IMR-90 (cell line): Measurements from ENCODE around the gene MUTYH. TPM values are rescaled to one million over a fixed set of nuclear protein-coding genes. Genes with fewer than 3 reads are reported as not detected.

Source experiments
- ATAC-seq: fragments of 200-7000 bp; cut with Tn5 transposase; 2 replicates; pipeline ENCODE4 v1.9.1; 2020; ENCODE audit warnings: low read depth, mild to moderate bottlenecking, moderate library complexity
- Bru-seq: library from RNA; stranded (reverse); fragments of 400-500 nt; gene quantifications from one replicate; lab custom pipeline; 2021; lab: Mats Ljungman, UMichigan
- BruChase-seq, 2 experiments: library from RNA; stranded (reverse); fragments of 400-500 nt; gene quantifications; one replicate each; lab custom pipeline; 2021; lab: Mats Ljungman, UMichigan
- BruUV-seq: library from RNA; stranded (reverse); fragments of 400-500 nt; replicated peaks from 2 replicates; lab custom pipeline; 2021; lab: Mats Ljungman, UMichigan
- CTCF ChIA-PET: fragments of 300-600 bp; formaldehyde crosslinking; extraction: SDS; loops from one replicate; lab custom pipeline; 2021; ENCODE audit warnings: antibody characterized with exemption; lab: Yijun Ruan, JAX
- POLR2A ChIA-PET: fragments of 300-600 bp; sonication (Branson Sonifier 250); formaldehyde crosslinking; loops from one replicate; lab custom pipeline; 2022; ENCODE audit warnings: antibody characterized with exemption; ENCODE audit not compliant: unreplicated experiment; lab: Charles Lee
- DNase-seq: peaks from one replicate; pipeline ENCODE4 v3.0.0; 2013
- H2AFZ ChIP-seq: replicated peaks from 2 replicates; pipeline ENCODE3; 2013; ENCODE audit warnings: low read length, mild to moderate bottlenecking; ENCODE audit not compliant: poor library complexity
- H2AK5ac ChIP-seq: 2 replicates; pipeline ENCODE4 v1.6.1; 2013; ENCODE audit warnings: low read depth, low read length, inconsistent platforms
- H2AK9ac ChIP-seq: replicated peaks from 2 replicates; pipeline ENCODE3; 2013; ENCODE audit warnings: mild to moderate bottlenecking, low read depth, low read length, moderate library complexity; ENCODE audit not compliant: poor library complexity
- H2BK120ac ChIP-seq: 2 replicates; pipeline ENCODE4 v1.6.1; 2013; ENCODE audit warnings: low read depth, low read length, inconsistent platforms
- H2BK15ac ChIP-seq: 3 replicates; pipeline ENCODE4 v1.6.1; 2013; ENCODE audit warnings: low read depth, low read length, inconsistent platforms
- H2BK20ac ChIP-seq: 2 replicates; pipeline ENCODE4 v1.6.1; 2013; ENCODE audit warnings: low read depth, mild to moderate bottlenecking, inconsistent platforms, low read length, moderate library complexity
- H2BK5ac ChIP-seq: 2 replicates; pipeline ENCODE4 v1.6.1; 2013; ENCODE audit warnings: mild to moderate bottlenecking, low read depth, low read length, inconsistent platforms; ENCODE audit not compliant: poor library complexity, severe bottlenecking
- H3K14ac ChIP-seq: replicated peaks from 2 replicates; pipeline ENCODE4 v1.6.1; 2013; ENCODE audit warnings: low read depth, low read length, inconsistent platforms
- H3K18ac ChIP-seq: 2 replicates; pipeline ENCODE4 v1.6.1; 2013; ENCODE audit warnings: low read depth, low read length, control low read depth
- H3K23ac ChIP-seq: 2 replicates; pipeline ENCODE4 v1.6.1; 2013; ENCODE audit warnings: low read depth, low read length, inconsistent platforms
- H3K27ac ChIP-seq: 2 replicates; pipeline ENCODE4 v1.5.1; 2013; ENCODE audit warnings: mild to moderate bottlenecking, control low read depth, low read length; ENCODE audit not compliant: insufficient read depth
- H3K27me3 ChIP-seq: 2 replicates; pipeline ENCODE4 v1.6.1; 2013; ENCODE audit warnings: low read length; ENCODE audit not compliant: control insufficient read depth, insufficient read depth
- H3K36me3 ChIP-seq: 2 replicates; pipeline ENCODE4 v1.6.1; 2013; ENCODE audit warnings: low read length, mixed read lengths; ENCODE audit not compliant: control insufficient read depth, insufficient read depth
- H3K4ac ChIP-seq: 2 replicates; pipeline ENCODE4 v1.6.1; 2013; ENCODE audit warnings: low read depth, low read length, inconsistent platforms
- H3K4me1 ChIP-seq: 2 replicates; pipeline ENCODE4 v1.6.1; 2013; ENCODE audit warnings: low read length, mixed read lengths; ENCODE audit not compliant: control insufficient read depth, insufficient read depth
- H3K4me2 ChIP-seq: 2 replicates; pipeline ENCODE4 v1.6.1; 2013; ENCODE audit warnings: low read depth, mild to moderate bottlenecking, control low read depth, low read length, moderate library complexity
- H3K4me3 ChIP-seq: 2 replicates; pipeline ENCODE4 v1.5.1; 2013; ENCODE audit warnings: low read depth, mild to moderate bottlenecking, control low read depth, low read length, moderate library complexity; ENCODE audit not compliant: insufficient read depth
- H3K56ac ChIP-seq: 2 replicates; pipeline ENCODE4 v1.6.1; 2013; ENCODE audit warnings: low read length, inconsistent platforms; ENCODE audit not compliant: insufficient read depth; ENCODE audit errors: extremely low read depth
- H3K79me1 ChIP-seq, 2 experiments: 2 replicates each; pipeline ENCODE4 v1.6.1; 2013; ENCODE audit warnings: low read length in 2 of 2, inconsistent platforms in 1 of 2, low read depth in 1 of 2
- H3K9ac ChIP-seq: 2 replicates; pipeline ENCODE4 v1.6.1; 2013; ENCODE audit warnings: low read depth, low read length, control low read depth
- H3K9me1 ChIP-seq: 2 replicates; pipeline ENCODE4 v1.6.1; 2013; ENCODE audit warnings: low read length, inconsistent platforms; ENCODE audit not compliant: insufficient read depth
- H3K9me3 ChIP-seq: 2 replicates; pipeline ENCODE4 v1.6.1; 2013; ENCODE audit warnings: low read length; ENCODE audit not compliant: control insufficient read depth, insufficient read depth
- H4K20me1 ChIP-seq: 2 replicates; pipeline ENCODE4 v1.6.1; 2013; ENCODE audit warnings: low read length, inconsistent platforms; ENCODE audit not compliant: insufficient read depth
- H4K5ac ChIP-seq: 2 replicates; pipeline ENCODE4 v1.6.1; 2013; ENCODE audit warnings: mild to moderate bottlenecking, low read depth, low read length, control low read depth
- H4K8ac ChIP-seq, 2 experiments: 2 replicates each; pipeline ENCODE4 v1.6.1; 2013; ENCODE audit warnings: low read depth in 2 of 2, low read length in 2 of 2, control low read depth in 1 of 2, inconsistent platforms in 1 of 2
- H4K91ac ChIP-seq: 2 replicates; pipeline ENCODE4 v1.6.1; 2013; ENCODE audit warnings: low read depth, low read length, inconsistent platforms; ENCODE audit not compliant: insufficient read depth
- BHLHE40 ChIP-seq: fragments of 150-350 bp; IDR thresholded peaks from 2 replicates; pipeline ENCODE4 v1.6.1; 2016; ENCODE audit warnings: mild to moderate bottlenecking, low read depth, low read length
- CTCF ChIP-seq: conservative IDR thresholded peaks from 2 replicates; pipeline ENCODE4 v1.5.1; 2012; ENCODE audit warnings: mild to moderate bottlenecking, low read depth, low read length, improper control_type of control experiment
- MAZ ChIP-seq: IDR thresholded peaks from 2 replicates; pipeline ENCODE4 v1.6.1; 2012; ENCODE audit warnings: low read depth, mild to moderate bottlenecking, low read length, improper control_type of control experiment, moderate library complexity, borderline replicate concordance
- MXI1 ChIP-seq: IDR thresholded peaks from 2 replicates; pipeline ENCODE4 v1.6.1; 2012; ENCODE audit warnings: low read depth, mild to moderate bottlenecking, low read length, moderate library complexity, borderline replicate concordance
- NFE2L2 ChIP-seq: fragments of 150-350 bp; IDR thresholded peaks from 2 replicates; pipeline ENCODE4 v1.6.1; 2016; ENCODE audit warnings: low read depth, mild to moderate bottlenecking, low read length
- POLR2A ChIP-seq: IDR thresholded peaks from 2 replicates; pipeline ENCODE4 v1.6.1; 2012; ENCODE audit warnings: mild to moderate bottlenecking, low read depth, low read length
- RAD21 ChIP-seq: IDR thresholded peaks from 2 replicates; pipeline ENCODE4 v1.6.1; 2012; ENCODE audit warnings: low read length, improper control_type of control experiment
- WGBS, 2 experiments: methylation state at CpG; one replicate each; pipeline versions ENCODE4 v1.1.5 to v1.1.7; 2013; ENCODE audit warnings: missing lambda C conversion rate in 2 of 2; ENCODE audit not compliant: insufficient read length in 1 of 2; ENCODE audit errors: extremely low coverage in 2 of 2; 5-methylcytosine and 5-hydroxymethylcytosine counted together
- dilution Hi-C: fragments of 300-500 bp; cut with HindIII; formaldehyde crosslinking; loops from one replicate; pipeline ENCODE4 v1.14.3; 2018; ENCODE audit warnings: low sequenced_read_pairs; ENCODE audit not compliant: unreplicated experiment
- in situ Hi-C: fragments of 300-500 bp; cut with MboI; formaldehyde crosslinking; loops from 3 replicates; pipeline ENCODE4 v1.14.3; 2019; ENCODE audit warnings: low sequenced_read_pairs, inconsistent platforms, mixed read lengths
- intact Hi-C: fragments of 100-400 bp; cut with micrococcal nuclease; formaldehyde crosslinking; loops from 2 replicates; pipeline ENCODE4 v1.10.0; 2022
- long read RNA-seq: library from polyadenylated mRNA; unstranded; transcript quantifications from one replicate; pipeline ENCODE4 v2.0.0, GENCODE V29; 2021; ENCODE audit not compliant: unreplicated experiment
- polyA plus RNA-seq, 3 experiments: library from polyadenylated mRNA; depleted of rRNA; stranded (reverse); fragments of >200 nt; gene quantifications; 2 replicates each; pipeline ENCODE4 v1.2.3, GENCODE V29; 2012; ENCODE audit warnings: low replicate concordance in 1 of 3
- total RNA-seq: library from RNA; depleted of rRNA; stranded (reverse); fragments of >200 nt; gene quantifications from 2 replicates; pipeline ENCODE4 v1.2.3, GENCODE V29; 2012; rRNA removed

Gene MUTYH
- total RNA-seq = 8.9 and 9.1 TPM in 2 replicates
- polyA plus RNA-seq (2012; rRNA removed) = 14.3 and 14.6 TPM in 2 replicates
- polyA plus RNA-seq (2012; cell fraction: cytosol; rRNA removed) = 7.2 and 8.2 TPM in 2 replicates
- polyA plus RNA-seq (2012; cell fraction: nucleus; rRNA removed; ENCODE audit: low replicate concordance) = 43.0 and 103 TPM in 2 replicates
- Bru-seq, nascent RNA = percentile 62 among the genes with signal in this experiment
- percentile 67 among the genes with signal in this experiment for BruChase-seq, experiment 1, labeled RNA remaining after a 6-hour chase
- percentile 61 among the genes with signal in this experiment for BruChase-seq, experiment 2, labeled RNA remaining after a 2-hour chase
- long read RNA-seq, partial matches to known transcripts = 1 of 10 reads
- long read RNA-seq, other reads (novel, unspliced or antisense) = 6 of 10 reads

- BruUV-seq = TSS peak; percentile 49
Measured at GRCh38 chr1:45339789-45340558, at the start of gene MUTYH, which contains the start of gene TOE1. Gene MUTYH, minus strand, starts transcription at chr1:45340440. Its CDS starts 5,935 bp downstream, at chr1:45334505. Gene TOE1, plus strand, starts transcription at chr1:45340170. Its CDS starts 83 bp downstream, at chr1:45340253.

More at GRCh38 chr1:45339789-45340558, at the start of gene MUTYH, which contains the start of gene TOE1:
- peak within 1 kb of the TSS; percentile 92 for H3K4me2 ChIP-seq
- intact Hi-C loops = loop anchor here (5.0 kb wide), 1 partner anchor 328 kb away; the partner anchor contains the start of genes HECTD3 and UROD
- DNase-seq (peak; percentile 86), ATAC-seq (peak; percentile 95)
- H3K56ac ChIP-seq = peak within 1 kb of the TSS; percentile 95
- peak within 1 kb of the TSS; percentile 98 for H2AK9ac ChIP-seq
- H2BK5ac ChIP-seq = peak within 1 kb of the TSS; percentile 93
- no peak within 1 kb of the TSS for H2BK20ac ChIP-seq
- TF ChIP-seq MXI1 (peak; percentile 81), RAD21 (no peak), MAZ (peak; percentile 1; the same call in 1 of the 2 replicates), CTCF (0 out of 2 replicates have a peak, but pooled peaks have one; percentile 0), BHLHE40 (0 out of 2 replicates have a peak, but pooled peaks have one; percentile 5), POLR2A (peak; percentile 81), NFE2L2 (no peak)
- ChIA-PET CTCF (interaction anchor here (1.1 to 1.5 kb wide), 2 partner anchors 21 to 321 kb away, joined by 3 to 4 read pairs; no protein-coding TSS in a partner anchor), POLR2A (interaction anchor here (1.2 kb wide), 1 partner anchor 153 kb away, joined by 3 read pairs; no protein-coding TSS in a partner anchor)
- peak within 1 kb of the TSS; percentile 91 for H4K91ac ChIP-seq
- H2BK120ac ChIP-seq = peak within 1 kb of the TSS; percentile 62; the same call in 1 of the 2 replicates
- no peaks in the 10 kb centered on the region; the same call in 1 of the 2 replicates for H4K20me1 ChIP-seq
- peaks cover 21 to 49% of the 10 kb centered on the region in 2 experiments for H3K79me1 ChIP-seq
- H4K5ac ChIP-seq = peak within 1 kb of the TSS; percentile 83
- peak within 1 kb of the TSS; percentile 91 for H3K23ac ChIP-seq
- H3K4me1 ChIP-seq = peaks cover 10% of the 10 kb centered on the region; the same call in 1 of the 2 replicates
- peak within 1 kb of the TSS; percentile 79 for H3K4me3 ChIP-seq
- peak within 1 kb of the TSS; percentile 75; the same call in 1 of the 3 replicates for H2BK15ac ChIP-seq
- in situ Hi-C loops = no loop called here
- no peaks in the 10 kb centered on the region for H3K9me3 ChIP-seq
- H2AFZ ChIP-seq = peak within 1 kb of the TSS; percentile 100
- H4K8ac ChIP-seq = peak within 1 kb of the TSS; percentile 78 to 98
- peak within 1 kb of the TSS; percentile 62 for H3K18ac ChIP-seq
- no peaks in the 10 kb centered on the region for H3K27me3 ChIP-seq
- dilution Hi-C loops = no loop called here
- H3K27ac ChIP-seq = peak within 1 kb of the TSS; percentile 94
- 1% methylated on average over 29 of the region's 70 CpGs; no CpG with 5 or more reads in 1 of the 2 experiments for WGBS, 2 experiments
- peak within 1 kb of the TSS; percentile 94 for H3K14ac ChIP-seq
- H2AK5ac ChIP-seq = peak within 1 kb of the TSS; percentile 84
- peaks cover 30% of the 10 kb centered on the region for H3K36me3 ChIP-seq
- H3K4ac ChIP-seq = peak within 1 kb of the TSS; percentile 87
- peaks cover 9% of the 10 kb centered on the region for H3K9me1 ChIP-seq
- H3K9ac ChIP-seq = peak within 1 kb of the TSS; percentile 90
